Activated CD4-positive, alpha-beta T cell treated with anti-CD3 and anti-CD28 coated beads, Interleukin-2, amount 50 U/mL, for 24 hours (primary cell): ENCODE measurements around the gene GDF15.
"Not testable (repeated sequence)": the region's sequence is repeated elsewhere in the genome, so short reads cannot be mapped to it uniquely, and the experiment has no call there.

Experiments used
- DNase-seq, 2 donors: peaks; one replicate each; pipeline ENCODE4 v3.0.0-alpha.2; 2020; ENCODE audit warnings: low read depth in 1 of 2, low spot score in 1 of 2

GDF15 gene, protein sequence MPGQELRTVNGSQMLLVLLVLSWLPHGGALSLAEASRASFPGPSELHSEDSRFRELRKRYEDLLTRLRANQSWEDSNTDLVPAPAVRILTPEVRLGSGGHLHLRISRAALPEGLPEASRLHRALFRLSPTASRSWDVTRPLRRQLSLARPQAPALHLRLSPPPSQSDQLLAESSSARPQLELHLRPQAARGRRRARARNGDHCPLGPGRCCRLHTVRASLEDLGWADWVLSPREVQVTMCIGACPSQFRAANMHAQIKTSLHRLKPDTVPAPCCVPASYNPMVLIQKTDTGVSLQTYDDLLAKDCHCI

DNA sequence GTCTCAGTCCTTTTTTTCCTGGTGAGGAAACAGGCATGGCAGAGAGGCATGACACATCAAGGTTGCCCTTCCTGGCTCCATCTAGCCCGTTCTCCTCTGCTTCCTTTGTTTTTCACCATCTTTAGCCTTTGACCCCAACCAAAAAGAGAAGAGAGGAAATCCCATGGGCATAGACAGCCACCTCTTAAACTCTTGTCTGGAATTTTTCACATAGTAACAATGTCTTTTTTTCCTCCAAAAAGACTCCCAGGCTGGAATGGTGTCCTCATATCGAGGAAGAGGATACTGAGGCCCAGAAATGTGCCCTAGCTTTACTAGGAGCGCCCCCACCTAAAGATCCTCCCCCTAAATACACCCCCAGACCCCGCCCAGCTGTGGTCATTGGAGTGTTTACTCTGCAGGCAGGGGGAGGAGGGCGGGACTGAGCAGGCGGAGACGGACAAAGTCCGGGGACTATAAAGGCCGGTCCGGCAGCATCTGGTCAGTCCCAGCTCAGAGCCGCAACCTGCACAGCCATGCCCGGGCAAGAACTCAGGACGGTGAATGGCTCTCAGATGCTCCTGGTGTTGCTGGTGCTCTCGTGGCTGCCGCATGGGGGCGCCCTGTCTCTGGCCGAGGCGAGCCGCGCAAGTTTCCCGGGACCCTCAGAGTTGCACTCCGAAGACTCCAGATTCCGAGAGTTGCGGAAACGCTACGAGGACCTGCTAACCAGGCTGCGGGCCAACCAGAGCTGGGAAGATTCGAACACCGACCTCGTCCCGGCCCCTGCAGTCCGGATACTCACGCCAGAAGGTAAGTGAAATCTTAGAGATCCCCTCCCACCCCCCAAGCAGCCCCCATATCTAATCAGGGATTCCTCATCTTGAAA is at the start of gene GDF15:
Gene GDF15 (plus strand): TSS at position 484 of the 868 bp plus-strand sequence. CDS start 32 bp downstream, at position 516.
- no peak for DNase-seq

- DNase-seq = no peak
These were observed 47.4 kb upstream of the GDF15 start for GRCh38 chr19:18338541-18338940.

- no peak for DNase-seq
These were observed 46.2 kb upstream of the GDF15 start for GRCh38 chr19:18339723-18340122.

DNA sequence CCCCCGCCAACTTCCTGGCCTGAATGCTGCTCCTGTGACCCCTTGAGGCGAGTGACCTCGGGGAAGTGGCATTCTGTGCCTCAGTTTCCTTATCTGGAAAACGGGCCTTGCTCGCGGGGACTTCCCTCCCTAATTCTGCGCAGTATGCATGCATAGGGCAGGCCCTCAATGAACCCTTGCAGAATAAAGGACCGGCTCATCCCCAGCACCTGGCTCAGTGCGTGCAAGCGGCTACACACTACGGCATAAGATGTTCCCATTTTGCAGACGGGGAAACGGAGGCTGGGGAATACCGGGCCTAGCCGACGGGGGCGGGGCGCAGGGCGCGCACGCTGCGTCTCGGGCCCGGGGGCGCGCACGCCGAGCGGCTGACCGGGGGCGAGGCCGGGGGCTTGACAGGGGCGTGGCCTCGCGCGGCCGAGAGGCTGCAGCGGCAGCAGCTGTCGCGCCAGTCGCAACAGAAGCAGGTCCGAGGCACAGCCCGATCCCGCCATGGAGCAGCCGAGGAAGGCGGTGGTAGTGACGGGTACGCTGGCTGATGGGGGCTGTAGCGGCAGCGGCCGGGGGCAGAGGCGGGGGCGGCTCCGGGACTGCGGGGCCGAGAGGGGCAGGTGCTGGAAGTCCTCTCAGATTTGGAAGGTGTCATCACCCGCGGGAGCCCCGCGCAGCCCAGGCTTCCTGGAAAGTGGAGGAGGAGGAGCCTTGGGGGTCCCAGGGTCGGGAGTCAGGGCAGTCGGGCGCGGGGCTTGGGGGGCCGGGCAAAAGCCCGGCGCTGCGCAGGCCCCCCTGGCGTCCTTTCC is 45.6 kb upstream of the GDF15 start, which contains the start of gene PGPEP1:
Gene PGPEP1 (plus strand): TSS at position 409 of the 800 bp plus-strand sequence. CDS start 84 bp downstream, at position 493.
- DNase-seq = peak; percentile 42 to 46

GRCh38 chr19:18340990-18341868 is 44.7 kb upstream of the GDF15 start:
- peak; percentile 46 to 63 for DNase-seq

DNA sequence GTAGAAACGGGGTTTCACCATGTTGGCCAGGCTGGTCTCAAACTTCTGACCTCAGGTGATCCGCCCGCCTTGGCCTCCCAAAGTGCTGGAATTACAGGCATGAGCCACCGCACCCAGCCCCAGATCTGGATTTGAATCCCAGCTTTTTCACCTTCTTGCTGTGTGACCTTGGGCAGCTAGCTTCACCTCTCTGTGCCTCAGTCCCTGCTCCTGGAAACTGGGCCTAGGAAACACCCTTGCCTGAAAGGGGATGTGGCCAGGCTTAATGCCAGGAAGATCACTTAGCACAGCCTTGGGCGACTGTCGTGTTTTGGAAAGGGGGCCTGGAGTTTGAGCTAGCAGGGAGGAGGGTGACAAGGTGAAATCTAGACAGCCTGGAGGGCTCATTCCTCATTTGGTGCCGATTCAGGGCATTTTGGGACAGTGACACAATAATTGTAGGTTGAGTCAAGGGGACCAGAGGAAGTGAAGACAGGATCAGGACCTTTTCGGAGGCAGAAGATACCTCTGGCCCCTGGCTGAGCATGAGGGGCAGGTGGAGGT is 43.8 kb upstream of the GDF15 start:
- no peak for DNase-seq

- DNase-seq = no peak
These were observed 41.4 kb upstream of the GDF15 start for GRCh38 chr19:18344582-18344950.

DNA sequence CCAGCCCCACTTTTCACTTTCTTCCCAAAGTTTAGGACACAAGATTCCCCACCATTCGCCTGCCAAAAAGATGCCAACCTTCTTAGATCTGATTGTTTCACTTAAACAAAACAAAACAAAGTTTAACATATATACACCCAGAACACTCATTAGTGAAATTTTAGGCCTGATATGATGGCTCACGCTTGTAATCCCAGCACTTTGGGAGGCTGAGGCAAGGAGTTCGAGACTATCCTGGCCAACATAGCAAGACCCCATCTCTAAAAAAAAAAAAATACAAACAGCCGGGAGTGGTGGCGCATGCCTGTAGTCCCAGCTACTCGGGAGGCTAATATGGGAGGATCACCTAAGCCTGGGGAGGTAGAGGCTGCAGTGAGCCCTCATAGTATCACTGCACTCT is 40.7 kb upstream of the GDF15 start:
- no peak for DNase-seq

GRCh38 chr19:18346091-18346490 is 39.9 kb upstream of the GDF15 start:
- no peak for DNase-seq

- no peak for DNase-seq
These were observed 37.8 kb upstream of the GDF15 start for GRCh38 chr19:18348171-18348570.

- DNase-seq = not testable (repeated sequence)
These were observed 37.1 kb upstream of the GDF15 start for GRCh38 chr19:18348818-18349339.

GRCh38 chr19:18349524-18350128 is 36.3 kb upstream of the GDF15 start:
- peak in 1 of 2 donors; percentile 23 for DNase-seq

DNA sequence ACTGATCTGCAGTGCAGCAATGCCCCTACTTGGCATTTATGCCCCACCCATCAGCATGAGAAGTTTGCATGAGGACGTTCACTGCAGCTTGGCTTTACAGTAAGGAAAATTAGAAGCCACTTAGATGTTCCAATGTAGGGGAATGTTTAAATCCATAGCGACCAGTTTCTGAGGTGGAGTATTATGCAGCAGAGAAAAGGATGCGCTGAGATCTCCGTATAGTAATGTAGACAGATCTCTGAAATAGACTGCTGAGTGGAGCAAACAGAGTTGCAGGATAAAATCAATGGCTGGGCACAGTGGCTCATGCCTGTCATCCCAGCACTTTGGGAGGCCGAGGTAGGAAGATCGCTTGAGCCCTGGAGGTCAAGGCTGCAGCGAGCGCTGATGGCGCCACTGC is 35.5 kb upstream of the GDF15 start:
- DNase-seq = no peak

- DNase-seq = no peak
These were observed 34.4 kb upstream of the GDF15 start for GRCh38 chr19:18351544-18351943.

DNA sequence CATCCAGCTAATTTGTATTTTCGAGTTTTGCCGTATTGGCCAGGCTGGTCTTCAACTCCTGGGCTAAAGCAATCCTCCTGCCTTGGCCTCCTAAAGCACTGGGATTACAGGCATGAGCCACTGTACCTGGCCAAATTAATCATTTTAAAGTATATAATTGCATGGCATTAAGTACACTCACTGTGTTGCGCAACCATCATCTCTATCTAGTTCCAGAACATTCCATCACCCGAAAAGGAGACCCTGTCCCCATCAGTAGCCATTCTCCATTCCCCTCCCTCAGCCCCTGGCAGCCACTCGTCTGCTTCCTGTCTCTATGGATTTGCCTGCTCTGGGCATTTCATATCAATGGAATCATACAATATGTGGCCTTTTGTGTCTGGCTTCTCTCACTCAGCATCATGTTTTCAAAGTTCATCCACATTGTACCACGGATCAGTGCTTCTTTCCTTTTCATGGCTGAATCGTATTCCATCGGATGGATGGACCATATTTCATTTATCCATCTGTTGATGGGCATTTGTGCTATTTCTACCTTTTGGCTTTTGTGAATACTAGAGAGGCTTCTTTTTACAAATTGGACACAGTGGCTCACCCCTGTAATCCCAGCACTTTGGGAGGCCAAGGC is 32.5 kb upstream of the GDF15 start:
- no peak for DNase-seq

- DNase-seq = not testable (repeated sequence)
These were observed 31.2 kb upstream of the GDF15 start for GRCh38 chr19:18354743-18355142.

DNA sequence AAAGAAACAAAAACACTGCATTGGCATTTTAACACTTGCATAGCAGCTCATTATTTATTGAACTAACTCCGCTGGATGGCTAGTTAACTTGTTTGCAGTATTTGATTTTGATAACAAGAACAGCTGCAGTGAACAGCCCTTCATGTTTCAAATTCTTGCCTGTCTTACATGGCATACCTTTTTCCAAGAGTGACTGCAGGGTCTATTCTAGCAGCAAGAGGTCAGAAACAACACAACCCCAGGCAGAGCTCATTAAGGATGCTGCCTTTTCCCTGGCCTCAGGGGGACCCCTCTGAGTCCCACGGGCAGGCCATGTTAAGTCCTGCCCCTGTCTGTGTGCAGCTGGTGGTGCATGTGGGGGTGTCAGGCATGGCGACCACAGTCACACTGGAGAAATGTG is 28.9 kb upstream of the GDF15 start:
- no peak for DNase-seq

GRCh38 chr19:18361646-18362045 is 24.3 kb upstream of the GDF15 start:
- DNase-seq = no peak

- DNase-seq = no peak
These were observed 22.9 kb upstream of the GDF15 start for GRCh38 chr19:18362934-18363542.
